Thyroid gland (tissue), 4 donors: ENCODE data around the gene SLC12A3. TPM values are rescaled to one million over a fixed set of nuclear protein-coding genes. Genes with fewer than 3 reads are reported as not detected.
A peak's percentile ranks its signal among the peaks of the same experiment; 100 is the strongest.

ENCODE experiments used
- DNase-seq, 2 donors: peaks; one replicate each; pipeline ENCODE4 v3.0.0-alpha.2; 2019
- H3K27ac ChIP-seq, 3 donors: fragments of 200-600 bp; sonication (generic); 1 replicate in 2 of 3; 2 replicates in 1 of 3; pipeline ENCODE4 v1.5.1; 2016 to 2019; ENCODE audit warnings: mild to moderate bottlenecking in 1 of 3, moderate library complexity in 1 of 3
- H3K27me3 ChIP-seq: fragments of 200-600 bp; sonication (generic); one replicate; pipeline ENCODE4 v1.5.1; 2019
- H3K36me3 ChIP-seq, 2 donors: fragments of 200-600 bp; sonication (generic); one replicate each; pipeline ENCODE4 v1.5.1; 2016 to 2019
- H3K4me1 ChIP-seq, 2 donors: fragments of 200-600 bp; sonication (generic); one replicate each; pipeline ENCODE4 v1.5.1; 2017 to 2019
- H3K4me3 ChIP-seq, 3 donors: fragments of 200-600 bp; sonication (generic); replicated peaks in 1 of 3; 1 replicate in 2 of 3; 2 replicates in 1 of 3; pipeline ENCODE4 v1.5.1; 2016; ENCODE audit warnings: mild to moderate bottlenecking in 1 of 3
- H3K9me3 ChIP-seq: fragments of 200-600 bp; sonication (generic); one replicate; pipeline ENCODE4 v1.5.1; 2017
- CTCF ChIP-seq, 6 experiments: fragments of 200-600 bp in 3 of 6; fragments of 450-650 bp in 3 of 6; sonication (generic) in 3 of 6; IDR thresholded peaks; one replicate each; pipeline ENCODE4 v1.5.1; 2016 to 2019; ENCODE audit warnings: antibody characterized with exemption in 6 of 6, mild to moderate bottlenecking in 2 of 6, inconsistent platforms in 1 of 6, moderate library complexity in 1 of 6
- POLR2A ChIP-seq, 2 donors: fragments of 450-650 bp; IDR thresholded peaks; one replicate each; pipeline ENCODE4 v1.6.1; 2017; ENCODE audit warnings: antibody characterized with exemption in 2 of 2, mild to moderate bottlenecking in 2 of 2, moderate library complexity in 1 of 2
- WGBS, 2 donors: methylation state at CpG; one replicate each; pipeline ENCODE4 v1.1.5; 2017; 5-methylcytosine and 5-hydroxymethylcytosine counted together
- intact Hi-C: fragments of 100-400 bp; cut with DNase I; formaldehyde crosslinking; loops from one replicate; pipeline ENCODE4 v1.15.1; 2023
- total RNA-seq, 4 donors: library from RNA; depleted of rRNA; stranded (reverse); fragments of >200 nt; gene quantifications; one replicate each; pipeline ENCODE4 v1.2.3, GENCODE V29; 2016

Gene SLC12A3
- total RNA-seq, 4 donors from 2014 or later, result not detected

GRCh38 chr16:56950455-56950854 lies 85.4 kb downstream of the SLC12A3 start:
- no peak overlapping the region for H3K27ac ChIP-seq
- no peaks in the 10 kb centered on the region for H3K4me1 ChIP-seq
- intact Hi-C loops, result loop anchor here (5.0 kb wide), 1 partner anchor 83 kb away; the partner anchor contains the start of gene SLC12A3
- no peaks in the 10 kb centered on the region for H3K27me3 ChIP-seq
- no peaks in the 10 kb centered on the region for H3K9me3 ChIP-seq
- no peak overlapping the region for H3K4me3 ChIP-seq
- DNase-seq, result no peak
- WGBS, 2 donors, result 83 to 90% methylated on average over 7 of the region's 7 CpGs
- peaks cover 4 to 14% of the 10 kb centered on the region in 2 donors for H3K36me3 ChIP-seq
- TF ChIP-seq CTCF (IDR thresholded peaks at IDR 0.05), result no peak
- no peak for TF ChIP-seq POLR2A (IDR thresholded peaks at IDR 0.05)

- TF ChIP-seq POLR2A (IDR thresholded peaks at IDR 0.05) (no peak), CTCF (IDR thresholded peaks at IDR 0.05) (peak in 4 of 6 experiments; percentile 22 to 52 (median 50))
- no peaks in the 10 kb centered on the region for H3K4me1 ChIP-seq
- intact Hi-C loops, result loop anchor here (5.0 kb wide), 1 partner anchor 84 kb away; the partner anchor contains the start of gene SLC12A3
- peaks cover 0 to 7% of the 10 kb centered on the region in 2 donors for H3K36me3 ChIP-seq
- no peak overlapping the region for H3K4me3 ChIP-seq
- peak; percentile 36 to 45 for DNase-seq
- H3K27me3 ChIP-seq, result no peaks in the 10 kb centered on the region
- no peaks in the 10 kb centered on the region for H3K9me3 ChIP-seq
- 60 to 66% methylated on average over 15 of the region's 15 CpGs for WGBS, 2 donors
- H3K27ac ChIP-seq, result no peak overlapping the region
Measured at GRCh38 chr16:56950881-56951771, 86.1 kb downstream of the SLC12A3 start.

- WGBS, 2 donors, result 76 to 92% methylated on average over 6 of the region's 6 CpGs
Measured at GRCh38 chr16:56953006-56953405, 88.0 kb downstream of the SLC12A3 start.

GRCh38 chr16:56956076-56956475 lies 91.1 kb downstream of the SLC12A3 start:
- 89 to 93% methylated on average over 4 of the region's 4 CpGs for WGBS, 2 donors
- no peaks in the 10 kb centered on the region for H3K9me3 ChIP-seq
- DNase-seq, result no peak
- H3K27ac ChIP-seq, result no peak overlapping the region
- TF ChIP-seq POLR2A (IDR thresholded peaks at IDR 0.05) (no peak), CTCF (IDR thresholded peaks at IDR 0.05) (no peak)
- intact Hi-C loops, result no loop called here
- peaks cover 0 to 5% of the 10 kb centered on the region in 2 donors for H3K4me1 ChIP-seq
- H3K4me3 ChIP-seq, result no peak overlapping the region
- no peaks in the 10 kb centered on the region for H3K27me3 ChIP-seq
- H3K36me3 ChIP-seq, result no peaks in the 10 kb centered on the region

More at GRCh38 chr16:56953006-56953405, 88.0 kb downstream of the SLC12A3 start:
- no peak for DNase-seq
- TF ChIP-seq CTCF (IDR thresholded peaks at IDR 0.05) (no peak), POLR2A (IDR thresholded peaks at IDR 0.05) (no peak)
- H3K27ac ChIP-seq, result no peak overlapping the region
- H3K4me3 ChIP-seq, result no peak overlapping the region
- no peaks in the 10 kb centered on the region for H3K4me1 ChIP-seq
- H3K9me3 ChIP-seq, result no peaks in the 10 kb centered on the region
- intact Hi-C loops, result loop anchor here (5.0 kb wide), 1 partner anchor 86 kb away; the partner anchor contains the start of gene SLC12A3
- H3K36me3 ChIP-seq, result no peaks in the 10 kb centered on the region
- no peaks in the 10 kb centered on the region for H3K27me3 ChIP-seq

- Histone ChIP-seq H3K4me1 (peaks cover 0 to 12% of the 10 kb centered on the region in 2 donors), H3K4me3 (no peak overlapping the region), H3K27me3 (no peaks in the 10 kb centered on the region), H3K9me3 (no peaks in the 10 kb centered on the region), H3K27ac (no peak overlapping the region), H3K36me3 (no peaks in the 10 kb centered on the region)
- intact Hi-C loops, result no loop called here
- no peak for DNase-seq
- no peak for TF ChIP-seq CTCF (IDR thresholded peaks at IDR 0.05)
- WGBS, 2 donors, result 63 to 78% methylated on average over 4 of the region's 4 CpGs
Measured at GRCh38 chr16:56956756-56957155, 91.7 kb downstream of the SLC12A3 start.
